Measurements from ENCODE around the gene IL1RL1. TPM values are rescaled to one million over a fixed set of nuclear protein-coding genes. Genes with fewer than 3 reads are reported as not detected.

The IL1RL1 gene
- total RNA-seq, 1 experiment from 2014 or later = 10.0 TPM

- intact Hi-C loops (cut with micrococcal nuclease) = no loop called here
- H3K4me1 Mint-ChIP-seq (ENCODE audit: insufficient read depth, unreplicated experiment) = no peaks in the 10 kb centered on the region
- CTCF ChIA-PET = interaction anchor here (0.7 to 1.1 kb wide), 2 partner anchors 65 to 1269 kb away, joined by 3 read pairs; partner anchors contain the start of gene IL18R1
- no peaks in the 10 kb centered on the region for H3K27me3 Mint-ChIP-seq (ENCODE audit: insufficient read depth, unreplicated experiment)
- no peaks in the 10 kb centered on the region for H3K36me3 Mint-ChIP-seq (ENCODE audit: insufficient read depth, unreplicated experiment)
- H3K27ac Mint-ChIP-seq (ENCODE audit: low read depth, unreplicated experiment) = no peak overlapping the region
- H3K9me3 Mint-ChIP-seq (ENCODE audit: unreplicated experiment) = no peaks in the 10 kb centered on the region
- no peak overlapping the region for H3K4me3 Mint-ChIP-seq (ENCODE audit: unreplicated experiment)
- POLR2A ChIA-PET = no interaction called here
- BruUV-seq (replicated peaks) = no TSS peak
- DNase-seq (ENCODE audit: unreplicated experiment) = no peak
- no peak for TF ChIP-seq CTCF (IDR thresholded peaks at IDR 0.05; ENCODE audit: unreplicated experiment)
These were observed 20.8 kb upstream of the IL1RL1 start for GRCh38 chr2:102290594-102290993.

DNA sequence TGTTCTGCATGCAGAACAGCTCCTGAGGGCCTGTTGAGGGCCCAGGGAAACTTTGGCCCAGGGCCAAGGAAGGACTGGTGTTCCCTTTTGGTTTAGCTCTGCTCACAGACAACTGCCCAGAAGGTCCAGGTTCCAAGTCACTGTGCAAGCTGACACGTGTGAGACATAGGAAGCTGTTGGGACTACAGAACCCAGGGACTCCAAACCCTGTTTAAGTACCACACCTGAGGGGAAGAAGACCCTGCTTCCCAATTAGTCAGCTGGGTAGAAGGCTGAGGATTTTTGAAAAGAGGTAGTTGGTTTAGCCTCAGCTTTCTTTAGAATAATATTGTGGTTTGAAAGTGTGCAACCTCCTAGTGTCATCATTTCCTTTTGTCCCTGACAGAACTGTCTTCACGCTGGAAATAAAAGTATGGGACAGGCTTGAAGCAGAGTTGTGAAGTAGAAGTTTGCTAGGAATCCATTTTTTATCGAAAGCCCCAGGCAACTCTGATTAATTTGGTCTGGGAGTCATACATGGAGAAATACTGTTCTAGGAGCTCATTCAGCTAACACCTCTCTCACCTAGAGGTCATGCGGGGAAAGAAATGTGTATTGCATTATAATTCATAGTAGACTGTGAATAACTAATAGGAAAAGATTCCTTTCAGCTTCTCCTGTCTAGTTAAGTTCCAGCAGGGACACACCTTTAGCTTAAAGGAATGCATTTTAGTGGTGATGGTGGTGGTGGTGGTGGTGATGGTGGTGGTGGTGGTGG is 19.9 kb upstream of the IL1RL1 start:
- DNase-seq (ENCODE audit: unreplicated experiment) = peak; percentile 23
- CTCF ChIA-PET = interaction anchor here (0.7 to 1.1 kb wide), 3 partner anchors 51 to 284 kb away, joined by 3 to 5 read pairs (median 3); partner anchors contain the start of gene IL18R1
- Mint-ChIP-seq H3K4me3 (ENCODE audit: unreplicated experiment) (no peak overlapping the region), H3K9me3 (ENCODE audit: unreplicated experiment) (no peaks in the 10 kb centered on the region), H3K36me3 (ENCODE audit: insufficient read depth, unreplicated experiment) (no peaks in the 10 kb centered on the region), H3K27ac (ENCODE audit: low read depth, unreplicated experiment) (no peak overlapping the region), H3K27me3 (ENCODE audit: insufficient read depth, unreplicated experiment) (no peaks in the 10 kb centered on the region), H3K4me1 (ENCODE audit: insufficient read depth, unreplicated experiment) (no peaks in the 10 kb centered on the region)
- TF ChIP-seq CTCF (IDR thresholded peaks at IDR 0.05; ENCODE audit: unreplicated experiment) = no peak
- BruUV-seq (replicated peaks) = no TSS peak
- intact Hi-C loops (cut with micrococcal nuclease) = no loop called here
- POLR2A ChIA-PET = no interaction called here

- BruUV-seq (replicated peaks) = no TSS peak
- Mint-ChIP-seq H3K36me3 (ENCODE audit: insufficient read depth, unreplicated experiment) (no peaks in the 10 kb centered on the region), H3K27me3 (ENCODE audit: insufficient read depth, unreplicated experiment) (no peaks in the 10 kb centered on the region), H3K27ac (ENCODE audit: low read depth, unreplicated experiment) (no peak overlapping the region), H3K4me1 (ENCODE audit: insufficient read depth, unreplicated experiment) (peaks cover 5% of the 10 kb centered on the region), H3K4me3 (ENCODE audit: unreplicated experiment) (no peak overlapping the region), H3K9me3 (ENCODE audit: unreplicated experiment) (no peaks in the 10 kb centered on the region)
- CTCF ChIA-PET = interaction anchor here (0.9 to 1.3 kb wide), 3 partner anchors 13 to 274 kb away, joined by 3 to 4 read pairs (median 3); no protein-coding TSS in a partner anchor
- no peak for TF ChIP-seq CTCF (IDR thresholded peaks at IDR 0.05; ENCODE audit: unreplicated experiment)
- DNase-seq (ENCODE audit: unreplicated experiment) = peak; percentile 46
- POLR2A ChIA-PET = interaction anchor here (0.6 to 1.0 kb wide), 3 partner anchors 9 to 21 kb away, joined by 3 to 5 read pairs (median 3); no protein-coding TSS in a partner anchor
- intact Hi-C loops (cut with micrococcal nuclease) = loop anchor here (5.0 kb wide), 1 partner anchor 38 kb away; no protein-coding TSS in a partner anchor
These were observed 16.4 kb upstream of the IL1RL1 start for GRCh38 chr2:102294802-102295489.

DNA sequence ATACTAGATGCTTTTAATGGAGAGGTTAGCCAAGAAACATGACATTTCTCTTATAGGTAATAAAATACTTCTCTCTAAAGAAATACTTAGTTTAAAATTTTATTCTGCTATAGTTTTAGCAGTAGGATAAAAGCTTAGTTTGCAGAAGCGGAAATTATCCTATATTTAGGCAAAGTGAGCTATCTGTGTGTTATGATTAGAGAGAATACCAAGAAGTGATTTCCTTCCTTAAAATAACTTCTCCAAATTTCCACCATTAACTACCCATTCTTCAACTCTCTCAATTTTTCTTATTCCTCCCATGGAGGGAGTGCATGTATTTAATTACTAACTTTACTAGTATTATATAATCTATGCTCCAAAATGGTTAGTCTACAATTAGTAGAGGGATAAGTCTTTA is 15.8 kb upstream of the IL1RL1 start:
- Mint-ChIP-seq H3K9me3 (ENCODE audit: unreplicated experiment) (no peaks in the 10 kb centered on the region), H3K27ac (ENCODE audit: low read depth, unreplicated experiment) (no peak overlapping the region), H3K36me3 (ENCODE audit: insufficient read depth, unreplicated experiment) (no peaks in the 10 kb centered on the region), H3K27me3 (ENCODE audit: insufficient read depth, unreplicated experiment) (no peaks in the 10 kb centered on the region), H3K4me1 (ENCODE audit: insufficient read depth, unreplicated experiment) (peaks cover 5% of the 10 kb centered on the region), H3K4me3 (ENCODE audit: unreplicated experiment) (no peak overlapping the region)
- no peak for DNase-seq (ENCODE audit: unreplicated experiment)
- ChIA-PET POLR2A (interaction anchor here (1.0 kb wide), 1 partner anchor 9 kb away, joined by 5 read pairs; no protein-coding TSS in a partner anchor), CTCF (interaction anchor here (0.9 to 1.3 kb wide), 2 partner anchors 12 to 55 kb away, joined by 3 to 4 read pairs; no protein-coding TSS in a partner anchor)
- BruUV-seq (replicated peaks) = no TSS peak
- no peak for TF ChIP-seq CTCF (IDR thresholded peaks at IDR 0.05; ENCODE audit: unreplicated experiment)
- intact Hi-C loops (cut with micrococcal nuclease) = loop anchor here (5.0 kb wide), 1 partner anchor 38 kb away; no protein-coding TSS in a partner anchor

All from MCF 10A (cell line).